PC-9 (cell line): ENCODE data around the gene ARID5A. TPM values are rescaled to one million over a fixed set of nuclear protein-coding genes. Genes with fewer than 3 reads are reported as not detected.

Experiments used
- BruUV-seq: library from RNA; stranded (reverse); fragments of 400-500 nt; replicated peaks from 2 replicates; lab custom pipeline; 2021; lab: Mats Ljungman, UMichigan
- CTCF ChIA-PET: fragments of 300-600 bp; sonication (Branson Sonifier 250); formaldehyde crosslinking; loops from one replicate; lab custom pipeline; 2022; ENCODE audit warnings: antibody characterized with exemption; lab: Charles Lee
- POLR2A ChIA-PET: fragments of 300-600 bp; sonication (Branson Sonifier 250); formaldehyde crosslinking; loops from one replicate; lab custom pipeline; 2022; ENCODE audit warnings: antibody characterized with exemption; ENCODE audit not compliant: unreplicated experiment; lab: Charles Lee
- DNase-seq, 2 experiments: peaks; one replicate each; pipeline versions ENCODE4 v3.0.0 to v3.0.0-alpha.2; 2015 to 2022; ENCODE audit warnings: mixed read lengths in 1 of 2
- H2AFZ ChIP-seq: fragments of 200-600 bp; sonication (generic); 2 replicates; pipeline ENCODE4 v1.8.1; 2017; ENCODE audit warnings: antibody characterized with exemption
- H3F3A ChIP-seq: fragments of 200-600 bp; sonication (generic); 2 replicates; pipeline ENCODE4 v1.8.1; 2017; ENCODE audit warnings: antibody characterized with exemption, mild to moderate bottlenecking, low read depth; ENCODE audit not compliant: insufficient read depth
- H3K27ac ChIP-seq: fragments of 200-600 bp; sonication (generic); 2 replicates; pipeline ENCODE4 v1.6.1; 2016; ENCODE audit warnings: mixed run types
- H3K27me3 ChIP-seq: fragments of 200-600 bp; sonication (generic); 2 replicates; pipeline ENCODE4 v1.6.1; 2016; ENCODE audit warnings: low read depth, mixed run types; ENCODE audit not compliant: insufficient read depth
- H3K36me3 ChIP-seq: fragments of 200-600 bp; sonication (generic); 2 replicates; pipeline ENCODE4 v1.6.1; 2016; ENCODE audit warnings: low read depth, mixed run types
- H3K4me1 ChIP-seq: fragments of 200-600 bp; sonication (generic); replicated peaks from 2 replicates; pipeline ENCODE4 v1.6.1; 2016; ENCODE audit warnings: mixed run types; ENCODE audit not compliant: insufficient read depth
- H3K4me2 ChIP-seq: fragments of 200-600 bp; sonication (generic); 2 replicates; pipeline ENCODE4 v1.6.1; 2017; ENCODE audit warnings: mixed run types
- H3K4me3 ChIP-seq: fragments of 200-600 bp; sonication (generic); 2 replicates; pipeline ENCODE4 v1.6.1; 2016; ENCODE audit warnings: mixed run types
- H3K79me2 ChIP-seq: fragments of 200-600 bp; sonication (generic); 2 replicates; pipeline ENCODE4 v1.6.1; 2017; ENCODE audit warnings: low read depth, mixed run types
- H3K9me2 ChIP-seq: fragments of 200-600 bp; sonication (generic); 2 replicates; pipeline ENCODE4 v1.8.1; 2017; ENCODE audit warnings: mild to moderate bottlenecking; ENCODE audit not compliant: insufficient read depth
- H3K9me3 ChIP-seq: fragments of 200-600 bp; sonication (generic); 2 replicates; pipeline ENCODE4 v1.8.1; 2016; ENCODE audit warnings: low read depth; ENCODE audit not compliant: insufficient read depth
- H4K20me1 ChIP-seq: fragments of 200-600 bp; sonication (generic); 2 replicates; pipeline ENCODE4 v1.8.1; 2017; ENCODE audit not compliant: insufficient read depth
- CTCF ChIP-seq: fragments of 200-600 bp; sonication (generic); conservative IDR thresholded peaks from 2 replicates; pipeline ENCODE4 v1.6.1; 2017; ENCODE audit warnings: mixed run types, antibody characterized with exemption, mild to moderate bottlenecking, moderate library complexity
- EZH2 ChIP-seq: fragments of 200-600 bp; sonication (generic); IDR thresholded peaks from 2 replicates; pipeline ENCODE4 v1.8.0; 2017; ENCODE audit warnings: antibody characterized with exemption, low read depth
- intact Hi-C: fragments of 100-400 bp; cut with micrococcal nuclease; formaldehyde crosslinking; loops from one replicate; pipeline ENCODE4 v1.10.0; 2022; ENCODE audit not compliant: unreplicated experiment
- total RNA-seq: library from RNA; stranded (reverse); gene quantifications from 2 replicates; pipeline ENCODE4 v1.2.3, GENCODE V29; 2021

Gene ARID5A
- total RNA-seq, 1 experiment from 2014 or later, result 6.0 TPM

GRCh38 chr2:96531366-96531765 lies 5.2 kb upstream of the ARID5A start:
- intact Hi-C loops, result loop anchor here (5.0 kb wide), 2 partner anchors 224 to 286 kb away; partner anchors contain the start of genes CNNM3 and SNRNP200
- POLR2A ChIA-PET, result interaction anchor here (0.6 to 0.7 kb wide), 2 partner anchors 10 to 100 kb away, joined by 3 to 7 read pairs; no protein-coding TSS in a partner anchor

GRCh38 chr2:96531872-96532505 lies 4.6 kb upstream of the ARID5A start:
- BruUV-seq, result no TSS peak
- Histone ChIP-seq H3K9me2 (no peaks in the 10 kb centered on the region), H3K4me3 (peak overlapping the region; percentile 51), H3F3A (peaks cover 26% of the 10 kb centered on the region), H4K20me1 (no peaks in the 10 kb centered on the region), H3K79me2 (no peaks in the 10 kb centered on the region), H3K9me3 (no peaks in the 10 kb centered on the region), H3K36me3 (no peaks in the 10 kb centered on the region), H3K27me3 (no peaks in the 10 kb centered on the region), H3K4me1 (peaks cover 36% of the 10 kb centered on the region), H2AFZ (peak overlapping the region; percentile 81), H3K4me2 (peak overlapping the region; percentile 86), H3K27ac (0 out of 2 replicates have a peak overlapping the region, but pooled peaks have one; percentile 59)
- TF ChIP-seq EZH2, result no peak
- TF ChIP-seq CTCF, result no peak
- ChIA-PET CTCF (interaction anchor here (1.0 kb wide), 1 partner anchor 21 kb away, joined by 4 read pairs; no protein-coding TSS in a partner anchor), POLR2A (interaction anchor here (0.6 to 0.7 kb wide), 3 partner anchors 9 to 165 kb away, joined by 3 to 7 read pairs (median 3); no protein-coding TSS in a partner anchor)
- peak; percentile 92 to 99 for DNase-seq
- intact Hi-C loops, result loop anchor here (5.0 kb wide), 2 partner anchors 225 to 285 kb away; partner anchors contain the start of genes CNNM3 and SNRNP200

More at GRCh38 chr2:96531366-96531765, 5.2 kb upstream of the ARID5A start:
- TF ChIP-seq CTCF, result no peak
- no peak for TF ChIP-seq EZH2
- Histone ChIP-seq H3K27ac (no peak overlapping the region), H4K20me1 (no peaks in the 10 kb centered on the region), H3K36me3 (no peaks in the 10 kb centered on the region), H3K27me3 (0 out of 2 replicates have a peak, but pooled peaks cover 4% of the 10 kb centered on the region), H3K4me1 (peaks cover 36% of the 10 kb centered on the region), H3K9me3 (no peaks in the 10 kb centered on the region), H3K9me2 (no peaks in the 10 kb centered on the region), H2AFZ (no peak overlapping the region), H3K79me2 (no peaks in the 10 kb centered on the region), H3K4me2 (peak overlapping the region; percentile 86), H3K4me3 (peak overlapping the region; percentile 51; the same call in 1 of the 2 replicates), H3F3A (peaks cover 26% of the 10 kb centered on the region)
- BruUV-seq, result TSS peak; percentile 93
- DNase-seq, result no peak
- CTCF ChIA-PET, result interaction anchor here (1.0 kb wide), 1 partner anchor 21 kb away, joined by 4 read pairs; no protein-coding TSS in a partner anchor

- no peaks in the 10 kb centered on the region for H3K9me3 ChIP-seq
- H2AFZ ChIP-seq, result no peak overlapping the region; the same call in 1 of the 2 replicates
- BruUV-seq, result no TSS peak
- peak overlapping the region; percentile 86 for H3K4me2 ChIP-seq
- TF ChIP-seq CTCF (no peak), EZH2 (no peak)
- no peak for DNase-seq
- no peaks in the 10 kb centered on the region for H3K36me3 ChIP-seq
- H3K27me3 ChIP-seq, result no peaks in the 10 kb centered on the region
- ChIA-PET CTCF (interaction anchor here (0.6 kb wide), 2 partner anchors 283 to 478 kb away, joined by 3 read pairs; partner anchors contain the start of gene CNNM3), POLR2A (interaction anchor here (0.6 to 0.7 kb wide), 2 partner anchors 166 to 196 kb away, joined by 3 read pairs; no protein-coding TSS in a partner anchor)
- H3K9me2 ChIP-seq, result no peaks in the 10 kb centered on the region
- H3K27ac ChIP-seq, result peak overlapping the region; percentile 59
- H3F3A ChIP-seq, result peaks cover 26% of the 10 kb centered on the region
- no peak overlapping the region for H3K4me3 ChIP-seq
- H3K79me2 ChIP-seq, result no peaks in the 10 kb centered on the region; the same call in 1 of the 2 replicates
- peaks cover 36% of the 10 kb centered on the region for H3K4me1 ChIP-seq
- no peaks in the 10 kb centered on the region for H4K20me1 ChIP-seq
- intact Hi-C loops, result loop anchor here (5.0 kb wide), 2 partner anchors 225 to 285 kb away; partner anchors contain the start of genes CNNM3 and SNRNP200
These were observed 3.8 kb upstream of the ARID5A start for GRCh38 chr2:96532641-96533291.
